Panc1 (cell line): ENCODE results near the gene CYP2S1.

Experiments used
- POLR2AphosphoS5 ChIP-seq: IDR thresholded peaks from 2 replicates; pipeline ENCODE4 v1.6.1; 2012; ENCODE audit warnings: mild to moderate bottlenecking, low read depth, low read length, moderate library complexity
- TF ChIP-seq, protein P1 (sequence below): fragments of 450-650 bp; IDR thresholded peaks from 2 replicates; pipeline ENCODE4 v1.5.1; 2017; ENCODE audit warnings: mild to moderate bottlenecking

DNA sequence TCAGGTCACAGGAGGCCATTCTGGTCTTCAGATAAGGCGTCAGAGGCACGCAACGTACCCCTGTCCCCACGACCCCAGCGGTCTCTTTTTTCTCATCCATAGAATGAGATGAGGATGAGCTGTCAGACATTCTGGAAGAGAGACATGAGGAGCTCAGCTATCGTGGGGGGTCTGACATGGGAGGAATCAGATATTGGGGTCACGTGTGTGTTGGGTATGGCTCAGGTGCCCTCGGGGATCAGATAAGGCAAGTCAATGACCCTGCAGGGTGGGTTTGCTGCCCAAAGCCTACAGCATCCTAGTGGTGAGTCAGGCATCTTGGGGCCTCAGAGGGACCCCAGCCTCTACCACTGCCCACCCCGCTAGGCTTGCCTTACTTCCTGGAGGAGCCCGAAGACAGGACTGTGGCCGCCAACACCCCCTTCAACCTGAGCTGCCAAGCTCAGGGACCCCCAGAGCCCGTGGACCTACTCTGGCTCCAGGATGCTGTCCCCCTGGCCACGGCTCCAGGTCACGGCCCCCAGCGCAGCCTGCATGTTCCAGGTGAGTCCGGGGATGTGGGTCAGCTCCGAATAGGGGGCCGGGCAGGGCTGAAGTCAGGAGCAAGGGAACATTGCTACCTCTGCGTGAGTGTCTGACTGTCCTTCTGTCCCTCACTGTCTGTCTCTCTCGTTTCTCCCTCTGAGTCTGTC is 28.6 kb downstream of the CYP2S1 start:
- no peak for TF ChIP-seq POLR2AphosphoS5
- TF ChIP-seq, protein P1, sequence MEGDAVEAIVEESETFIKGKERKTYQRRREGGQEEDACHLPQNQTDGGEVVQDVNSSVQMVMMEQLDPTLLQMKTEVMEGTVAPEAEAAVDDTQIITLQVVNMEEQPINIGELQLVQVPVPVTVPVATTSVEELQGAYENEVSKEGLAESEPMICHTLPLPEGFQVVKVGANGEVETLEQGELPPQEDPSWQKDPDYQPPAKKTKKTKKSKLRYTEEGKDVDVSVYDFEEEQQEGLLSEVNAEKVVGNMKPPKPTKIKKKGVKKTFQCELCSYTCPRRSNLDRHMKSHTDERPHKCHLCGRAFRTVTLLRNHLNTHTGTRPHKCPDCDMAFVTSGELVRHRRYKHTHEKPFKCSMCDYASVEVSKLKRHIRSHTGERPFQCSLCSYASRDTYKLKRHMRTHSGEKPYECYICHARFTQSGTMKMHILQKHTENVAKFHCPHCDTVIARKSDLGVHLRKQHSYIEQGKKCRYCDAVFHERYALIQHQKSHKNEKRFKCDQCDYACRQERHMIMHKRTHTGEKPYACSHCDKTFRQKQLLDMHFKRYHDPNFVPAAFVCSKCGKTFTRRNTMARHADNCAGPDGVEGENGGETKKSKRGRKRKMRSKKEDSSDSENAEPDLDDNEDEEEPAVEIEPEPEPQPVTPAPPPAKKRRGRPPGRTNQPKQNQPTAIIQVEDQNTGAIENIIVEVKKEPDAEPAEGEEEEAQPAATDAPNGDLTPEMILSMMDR = no peak
